ENCODE measurements around the gene CMTR1. TPM values are rescaled to one million over a fixed set of nuclear protein-coding genes. Genes with fewer than 3 reads are reported as not detected.

The CMTR1 gene
- total RNA-seq, 2 donors from 2014 or later, result 20.3 to 24.4 TPM

DNA sequence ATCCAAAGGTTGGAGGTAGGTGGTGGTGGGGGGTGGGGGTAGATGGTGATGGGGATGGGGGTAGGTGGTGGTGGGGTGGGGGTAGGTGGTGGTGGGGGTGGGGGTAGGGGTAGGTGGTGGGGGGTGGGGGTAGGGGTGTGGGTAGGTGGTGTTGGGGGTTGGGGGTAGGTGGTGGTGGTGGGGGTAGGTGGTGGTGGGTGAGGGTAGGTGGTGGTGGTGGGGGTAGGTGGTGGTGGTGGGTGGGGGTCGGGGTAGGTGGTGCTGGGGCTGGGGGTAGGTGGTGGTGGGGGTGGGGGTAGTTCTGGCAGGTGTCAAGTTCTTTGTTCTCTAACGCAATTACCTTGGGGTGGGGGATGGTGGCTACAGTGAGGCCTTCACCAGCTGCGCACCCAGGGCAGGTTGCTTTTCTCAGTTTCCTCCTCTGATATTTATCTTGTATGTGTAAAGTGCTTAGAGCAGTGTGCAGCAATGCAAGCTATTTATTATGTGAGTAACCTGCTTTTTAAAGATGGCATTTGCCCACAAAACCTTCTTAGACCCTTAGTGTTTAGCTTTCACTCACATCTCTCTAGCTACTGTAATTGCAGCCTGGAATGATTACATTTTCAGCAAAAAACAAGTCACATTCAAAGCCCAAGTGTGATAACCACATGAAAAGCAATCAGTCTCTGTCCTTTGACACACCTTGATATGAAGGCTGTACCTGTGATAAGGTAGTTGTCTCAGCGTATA lies 74.8 kb downstream of the CMTR1 start:
- intact Hi-C loops (cut with DNase I), result no loop called here
- Histone ChIP-seq H3K4me1 (no peaks in the 10 kb centered on the region), H3K4me3 (no peak overlapping the region), H3K27me3 (no peaks in the 10 kb centered on the region), H3K9ac (ENCODE audit: low read depth in 2 of 2, low read length in 2 of 2) (no peak overlapping the region), H3K27ac (no peak overlapping the region), H3K9me3 (no peaks in the 10 kb centered on the region), H3K36me3 (no peaks in the 10 kb centered on the region)
- TF ChIP-seq, protein P1, sequence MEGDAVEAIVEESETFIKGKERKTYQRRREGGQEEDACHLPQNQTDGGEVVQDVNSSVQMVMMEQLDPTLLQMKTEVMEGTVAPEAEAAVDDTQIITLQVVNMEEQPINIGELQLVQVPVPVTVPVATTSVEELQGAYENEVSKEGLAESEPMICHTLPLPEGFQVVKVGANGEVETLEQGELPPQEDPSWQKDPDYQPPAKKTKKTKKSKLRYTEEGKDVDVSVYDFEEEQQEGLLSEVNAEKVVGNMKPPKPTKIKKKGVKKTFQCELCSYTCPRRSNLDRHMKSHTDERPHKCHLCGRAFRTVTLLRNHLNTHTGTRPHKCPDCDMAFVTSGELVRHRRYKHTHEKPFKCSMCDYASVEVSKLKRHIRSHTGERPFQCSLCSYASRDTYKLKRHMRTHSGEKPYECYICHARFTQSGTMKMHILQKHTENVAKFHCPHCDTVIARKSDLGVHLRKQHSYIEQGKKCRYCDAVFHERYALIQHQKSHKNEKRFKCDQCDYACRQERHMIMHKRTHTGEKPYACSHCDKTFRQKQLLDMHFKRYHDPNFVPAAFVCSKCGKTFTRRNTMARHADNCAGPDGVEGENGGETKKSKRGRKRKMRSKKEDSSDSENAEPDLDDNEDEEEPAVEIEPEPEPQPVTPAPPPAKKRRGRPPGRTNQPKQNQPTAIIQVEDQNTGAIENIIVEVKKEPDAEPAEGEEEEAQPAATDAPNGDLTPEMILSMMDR (IDR thresholded peaks at IDR 0.05), result no peak
- no peak for DNase-seq

- no peak overlapping the region for H3K9ac ChIP-seq (ENCODE audit: low read depth in 2 of 2, low read length in 2 of 2)
- no peak overlapping the region for H3K27ac ChIP-seq
- intact Hi-C loops (cut with DNase I), result no loop called here
- no peaks in the 10 kb centered on the region for H3K9me3 ChIP-seq
- no peak overlapping the region for H3K4me3 ChIP-seq
- TF ChIP-seq, protein P1 (IDR thresholded peaks at IDR 0.05), result no peak
- peaks cover 3% of the 10 kb centered on the region for H3K4me1 ChIP-seq
- no peaks in the 10 kb centered on the region for H3K27me3 ChIP-seq
- H3K36me3 ChIP-seq, result no peaks in the 10 kb centered on the region
- DNase-seq, result no peak
These were observed 78.2 kb downstream of the CMTR1 start for GRCh38 chr6:37511201-37511600.

GRCh38 chr6:37511910-37512399 lies 78.9 kb downstream of the CMTR1 start:
- H3K4me3 ChIP-seq, result no peak overlapping the region
- H3K27me3 ChIP-seq, result no peaks in the 10 kb centered on the region
- H3K36me3 ChIP-seq, result no peaks in the 10 kb centered on the region
- DNase-seq, result no peak
- H3K9me3 ChIP-seq, result no peaks in the 10 kb centered on the region
- H3K4me1 ChIP-seq, result peaks cover 5% of the 10 kb centered on the region
- no peak overlapping the region for H3K9ac ChIP-seq (ENCODE audit: low read depth in 2 of 2, low read length in 2 of 2)
- intact Hi-C loops (cut with DNase I), result no loop called here
- TF ChIP-seq, protein P1 (IDR thresholded peaks at IDR 0.05), result no peak
- no peak overlapping the region for H3K27ac ChIP-seq

DNA sequence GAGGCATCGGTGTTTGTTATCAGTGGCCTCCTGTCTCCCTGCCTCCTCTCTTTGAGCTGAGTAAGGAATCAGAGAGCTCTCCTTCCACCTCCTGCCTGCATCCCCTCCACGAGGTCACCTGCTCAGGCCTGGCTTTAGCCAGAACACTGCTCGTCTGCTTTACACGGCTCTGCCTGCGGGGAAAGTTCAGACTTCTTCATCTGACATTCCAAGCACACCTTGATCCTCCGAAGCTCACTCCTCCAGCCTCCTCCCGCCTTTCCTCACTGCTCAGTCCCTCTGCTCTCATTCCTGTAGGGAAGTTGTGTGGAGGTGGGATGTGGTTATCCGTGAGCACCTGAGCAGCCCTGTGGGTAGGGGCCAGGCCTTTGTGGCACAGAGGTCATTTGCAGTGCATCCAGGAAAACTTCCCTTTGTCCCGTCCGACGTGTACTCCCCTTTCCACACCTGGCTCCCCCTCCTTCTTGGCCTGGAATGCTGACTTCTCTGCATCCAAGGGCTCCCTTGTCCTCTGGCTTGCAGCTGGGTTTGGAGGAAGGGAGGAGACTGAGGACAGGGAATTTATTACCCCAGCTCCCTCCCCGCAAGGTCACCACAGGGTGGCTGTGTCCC lies 79.5 kb downstream of the CMTR1 start:
- Histone ChIP-seq H3K27me3 (no peaks in the 10 kb centered on the region), H3K27ac (no peak overlapping the region), H3K9ac (ENCODE audit: low read depth in 2 of 2, low read length in 2 of 2) (no peak overlapping the region), H3K4me3 (no peak overlapping the region), H3K4me1 (peaks cover 5% of the 10 kb centered on the region), H3K36me3 (no peaks in the 10 kb centered on the region), H3K9me3 (no peaks in the 10 kb centered on the region)
- TF ChIP-seq, protein P1 (IDR thresholded peaks at IDR 0.05), result no peak
- intact Hi-C loops (cut with DNase I), result no loop called here
- DNase-seq, result no peak

- no peaks in the 10 kb centered on the region for H3K27me3 ChIP-seq
- intact Hi-C loops (cut with DNase I), result no loop called here
- no peak overlapping the region for H3K4me3 ChIP-seq
- peaks cover 5% of the 10 kb centered on the region for H3K4me1 ChIP-seq
- TF ChIP-seq, protein P1 (IDR thresholded peaks at IDR 0.05), result no peak
- no peaks in the 10 kb centered on the region for H3K9me3 ChIP-seq
- no peaks in the 10 kb centered on the region for H3K36me3 ChIP-seq
- no peak overlapping the region for H3K9ac ChIP-seq (ENCODE audit: low read depth in 2 of 2, low read length in 2 of 2)
- DNase-seq, result no peak
- H3K27ac ChIP-seq, result no peak overlapping the region
These were observed 80.1 kb downstream of the CMTR1 start for GRCh38 chr6:37513155-37513554.

Data from colonic mucosa (tissue), 4 donors.